Glutamatergic neuron (in vitro differentiated cells): ENCODE data around the gene C17orf67. TPM values are rescaled to one million over a fixed set of nuclear protein-coding genes. Genes with fewer than 3 reads are reported as not detected.

Source experiments
- DNase-seq: peaks from one replicate; pipeline ENCODE4 v3.0.0; 2022
- H3K27ac Mint-ChIP-seq: one replicate; pipeline ENCODE4 v1.8.0; 2020; ENCODE audit warnings: mild to moderate bottlenecking, mixed read lengths, inconsistent platforms; ENCODE audit not compliant: unreplicated experiment
- H3K27me3 Mint-ChIP-seq: one replicate; pipeline ENCODE4 v1.8.0; 2020; ENCODE audit warnings: mild to moderate bottlenecking, moderate library complexity, mixed read lengths, inconsistent platforms; ENCODE audit not compliant: unreplicated experiment
- H3K36me3 Mint-ChIP-seq: one replicate; pipeline ENCODE4 v1.8.0; 2020; ENCODE audit warnings: mild to moderate bottlenecking, mixed read lengths, inconsistent platforms; ENCODE audit not compliant: unreplicated experiment
- H3K4me1 Mint-ChIP-seq: one replicate; pipeline ENCODE4 v1.8.0; 2020; ENCODE audit warnings: mild to moderate bottlenecking, low read depth, mixed read lengths, inconsistent platforms; ENCODE audit not compliant: unreplicated experiment
- H3K4me3 Mint-ChIP-seq: one replicate; pipeline ENCODE4 v1.8.0; 2020; ENCODE audit warnings: mild to moderate bottlenecking, mixed read lengths, inconsistent platforms; ENCODE audit not compliant: unreplicated experiment
- H3K9me3 Mint-ChIP-seq: one replicate; pipeline ENCODE4 v1.8.0; 2020; ENCODE audit warnings: mild to moderate bottlenecking, moderate library complexity, mixed read lengths, inconsistent platforms; ENCODE audit not compliant: unreplicated experiment
- CTCF ChIP-seq: fragments of 200-600 bp; sonication (generic); IDR thresholded peaks from one replicate; pipeline ENCODE4 v1.5.0; 2021; ENCODE audit not compliant: partially characterized antibody, unreplicated experiment
- total RNA-seq: library from RNA; stranded (reverse); fragmentation: NEBNext Ultra II Directional; extraction: Animal tissue kit (Norgen Biotek cat#: 25700); gene quantifications from one replicate; pipeline ENCODE4 v1.2.1, GENCODE V29; 2021; ENCODE audit not compliant: unreplicated experiment

Gene C17orf67
- total RNA-seq, 1 donor from 2014 or later = not detected

GRCh38 chr17:56876766-56877179, 43.1 kb upstream of the C17orf67 start:
- Mint-ChIP-seq H3K4me3 (no peak overlapping the region), H3K27ac (no peak overlapping the region), H3K36me3 (no peaks in the 10 kb centered on the region)

GRCh38 chr17:56870081-56870651, 36.4 kb upstream of the C17orf67 start:
- Mint-ChIP-seq H3K36me3 (no peaks in the 10 kb centered on the region), H3K4me3 (no peak overlapping the region), H3K4me1 (no peaks in the 10 kb centered on the region), H3K27me3 (no peaks in the 10 kb centered on the region), H3K27ac (no peak overlapping the region), H3K9me3 (no peaks in the 10 kb centered on the region)
- TF ChIP-seq CTCF = no peak
- no peak for DNase-seq

More at GRCh38 chr17:56876766-56877179, 43.1 kb upstream of the C17orf67 start:
- Mint-ChIP-seq H3K9me3 (no peaks in the 10 kb centered on the region), H3K27me3 (no peaks in the 10 kb centered on the region), H3K4me1 (no peaks in the 10 kb centered on the region)
- no peak for TF ChIP-seq CTCF
- no peak for DNase-seq

- TF ChIP-seq CTCF = no peak
- H3K27ac Mint-ChIP-seq = no peak overlapping the region
- no peaks in the 10 kb centered on the region for H3K9me3 Mint-ChIP-seq
- DNase-seq = no peak
- no peaks in the 10 kb centered on the region for H3K27me3 Mint-ChIP-seq
- no peak overlapping the region for H3K4me3 Mint-ChIP-seq
- no peaks in the 10 kb centered on the region for H3K4me1 Mint-ChIP-seq
- H3K36me3 Mint-ChIP-seq = no peaks in the 10 kb centered on the region
These were observed 35.0 kb upstream of the C17orf67 start for GRCh38 chr17:56868716-56869115.

- DNase-seq = no peak
- TF ChIP-seq CTCF = no peak
- H3K36me3 Mint-ChIP-seq = no peaks in the 10 kb centered on the region
- no peaks in the 10 kb centered on the region for H3K27me3 Mint-ChIP-seq
- H3K27ac Mint-ChIP-seq = no peak overlapping the region
- H3K9me3 Mint-ChIP-seq = no peaks in the 10 kb centered on the region
- H3K4me1 Mint-ChIP-seq = no peaks in the 10 kb centered on the region
- no peak overlapping the region for H3K4me3 Mint-ChIP-seq
These were observed 34.2 kb upstream of the C17orf67 start for GRCh38 chr17:56867948-56868376.

GRCh38 chr17:56866496-56866895, 32.8 kb upstream of the C17orf67 start:
- no peak for DNase-seq
- no peaks in the 10 kb centered on the region for H3K27me3 Mint-ChIP-seq
- TF ChIP-seq CTCF = no peak
- H3K4me3 Mint-ChIP-seq = no peak overlapping the region
- no peaks in the 10 kb centered on the region for H3K36me3 Mint-ChIP-seq
- H3K9me3 Mint-ChIP-seq = no peaks in the 10 kb centered on the region
- no peaks in the 10 kb centered on the region for H3K4me1 Mint-ChIP-seq
- H3K27ac Mint-ChIP-seq = no peak overlapping the region
